Peyer's patch (tissue), 4 donors: Measurements from ENCODE around the gene TMIGD3. TPM values are rescaled to one million over a fixed set of nuclear protein-coding genes. Genes with fewer than 3 reads are reported as not detected.

Experiments used
- DNase-seq, 3 donors: peaks; one replicate each; pipeline ENCODE4 v3.0.0-alpha.2; 2017 to 2019
- H3K27ac ChIP-seq, 4 donors: fragments of 200-600 bp; sonication (generic); one replicate each; pipeline ENCODE4 v1.5.1; 2016 to 2019
- H3K27me3 ChIP-seq, 2 donors: fragments of 200-600 bp; sonication (generic); one replicate each; pipeline ENCODE4 v1.5.1; 2019
- H3K36me3 ChIP-seq, 3 donors: fragments of 200-600 bp; sonication (generic); one replicate each; pipeline ENCODE4 v1.5.1; 2016 to 2019
- H3K4me1 ChIP-seq, 4 donors: fragments of 200-600 bp; sonication (generic); one replicate each; pipeline ENCODE4 v1.5.1; 2016 to 2019
- H3K4me3 ChIP-seq, 4 donors: fragments of 200-600 bp; sonication (generic); 1 replicate in 3 of 4; 2 replicates in 1 of 4; pipeline ENCODE4 v1.5.1; 2016 to 2019; ENCODE audit warnings: mild to moderate bottlenecking in 1 of 4
- H3K9me3 ChIP-seq, 4 donors: fragments of 200-600 bp; sonication (generic); one replicate each; pipeline ENCODE4 v1.5.1; 2016 to 2019; ENCODE audit warnings: mild to moderate bottlenecking in 1 of 4
- POLR2A ChIP-seq, 2 donors: fragments of 450-650 bp; IDR thresholded peaks; one replicate each; pipeline ENCODE4 v1.5.1; 2017; ENCODE audit warnings: antibody characterized with exemption in 2 of 2, mild to moderate bottlenecking in 2 of 2, moderate library complexity in 2 of 2
- total RNA-seq, 4 donors: library from RNA; depleted of rRNA; stranded (reverse); fragments of >200 nt; gene quantifications; one replicate each; pipeline ENCODE4 v1.1.0, GENCODE V29; 2016
- TF ChIP-seq, protein P1 (sequence below), 6 experiments: fragments of 450-650 bp in 4 of 6; fragments of 200-600 bp in 2 of 6; sonication (generic) in 1 of 6; IDR thresholded peaks; one replicate each; pipeline ENCODE4 v1.5.1; 2017 to 2019; ENCODE audit warnings: antibody characterized with exemption in 6 of 6, mild to moderate bottlenecking in 3 of 6, moderate library complexity in 1 of 6

Gene TMIGD3
- total RNA-seq, 4 donors from 2014 or later = 2.1 to 27.2 (median 6.4) TPM; not detected in 1

DNA sequence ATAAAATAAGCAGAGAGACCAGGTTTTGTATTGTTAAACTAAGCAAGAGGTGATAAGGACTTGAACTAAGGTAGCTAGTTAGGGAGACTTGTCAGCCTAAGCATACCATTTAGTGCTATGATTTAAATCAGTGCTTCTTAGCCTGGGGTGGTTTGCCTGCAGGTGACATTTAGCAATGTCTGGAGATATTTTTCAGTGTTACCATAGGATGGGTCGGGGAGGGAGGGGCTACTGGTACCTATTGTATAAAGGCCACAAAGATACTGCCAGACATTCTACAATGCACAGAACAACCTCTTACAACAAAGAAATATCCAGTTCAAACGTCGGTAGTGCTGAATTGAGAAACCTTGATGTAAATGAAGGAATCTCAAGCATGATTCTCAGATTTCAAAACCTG, 50.9 kb downstream of the TMIGD3 start:
- no peaks in the 10 kb centered on the region for H3K27me3 ChIP-seq
- peaks cover 0 to 61% (median 4%) of the 10 kb centered on the region in 4 donors for H3K4me1 ChIP-seq
- H3K9me3 ChIP-seq = no peaks in the 10 kb centered on the region
- no peak overlapping the region for H3K27ac ChIP-seq
- H3K4me3 ChIP-seq = no peak overlapping the region
- TF ChIP-seq, protein P1, sequence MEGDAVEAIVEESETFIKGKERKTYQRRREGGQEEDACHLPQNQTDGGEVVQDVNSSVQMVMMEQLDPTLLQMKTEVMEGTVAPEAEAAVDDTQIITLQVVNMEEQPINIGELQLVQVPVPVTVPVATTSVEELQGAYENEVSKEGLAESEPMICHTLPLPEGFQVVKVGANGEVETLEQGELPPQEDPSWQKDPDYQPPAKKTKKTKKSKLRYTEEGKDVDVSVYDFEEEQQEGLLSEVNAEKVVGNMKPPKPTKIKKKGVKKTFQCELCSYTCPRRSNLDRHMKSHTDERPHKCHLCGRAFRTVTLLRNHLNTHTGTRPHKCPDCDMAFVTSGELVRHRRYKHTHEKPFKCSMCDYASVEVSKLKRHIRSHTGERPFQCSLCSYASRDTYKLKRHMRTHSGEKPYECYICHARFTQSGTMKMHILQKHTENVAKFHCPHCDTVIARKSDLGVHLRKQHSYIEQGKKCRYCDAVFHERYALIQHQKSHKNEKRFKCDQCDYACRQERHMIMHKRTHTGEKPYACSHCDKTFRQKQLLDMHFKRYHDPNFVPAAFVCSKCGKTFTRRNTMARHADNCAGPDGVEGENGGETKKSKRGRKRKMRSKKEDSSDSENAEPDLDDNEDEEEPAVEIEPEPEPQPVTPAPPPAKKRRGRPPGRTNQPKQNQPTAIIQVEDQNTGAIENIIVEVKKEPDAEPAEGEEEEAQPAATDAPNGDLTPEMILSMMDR (IDR thresholded peaks at IDR 0.05) = no peak
- no peak for TF ChIP-seq POLR2A (IDR thresholded peaks at IDR 0.05)
- DNase-seq = no peak
- peaks cover 0 to 47% (median 2%) of the 10 kb centered on the region in 3 donors for H3K36me3 ChIP-seq

DNA sequence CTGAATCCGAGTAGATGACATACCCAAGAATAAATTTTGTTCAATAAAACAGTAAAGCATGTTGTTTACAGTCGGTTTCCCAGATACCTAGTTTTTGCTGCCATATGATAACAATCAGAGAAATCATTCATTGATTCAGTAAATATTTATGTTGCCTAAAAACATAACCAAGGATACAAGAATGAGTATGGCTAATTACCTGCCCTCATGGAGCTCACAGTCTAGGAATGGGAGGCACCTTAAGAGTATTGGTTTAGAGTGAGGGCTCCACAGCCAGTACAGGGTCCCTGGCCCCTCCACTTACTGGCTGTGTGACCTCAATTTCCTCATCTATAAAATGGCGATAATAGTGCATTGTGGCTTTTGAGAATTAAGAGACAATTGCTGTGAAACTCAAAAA, 53.2 kb downstream of the TMIGD3 start:
- TF ChIP-seq POLR2A (IDR thresholded peaks at IDR 0.05) = no peak
- TF ChIP-seq, protein P1 (IDR thresholded peaks at IDR 0.05) = no peak
- H3K27me3 ChIP-seq = no peaks in the 10 kb centered on the region
- peak overlapping the region; percentile 78 to 97 (median 92) for H3K4me3 ChIP-seq
- peaks cover 0 to 74% (median 4%) of the 10 kb centered on the region in 4 donors for H3K4me1 ChIP-seq
- no peaks in the 10 kb centered on the region for H3K9me3 ChIP-seq
- peaks cover 0 to 23% (median 0%) of the 10 kb centered on the region in 3 donors for H3K36me3 ChIP-seq
- no peak for DNase-seq
- H3K27ac ChIP-seq = peak overlapping the region in 1 of 4 donors; percentile 90

- H3K9me3 ChIP-seq = no peaks in the 10 kb centered on the region
- DNase-seq = no peak
- H3K4me1 ChIP-seq = peaks cover 0 to 70% (median 4%) of the 10 kb centered on the region in 4 donors
- H3K27ac ChIP-seq = peak overlapping the region; percentile 79 to 90 (median 86)
- H3K36me3 ChIP-seq = peaks cover 0 to 17% (median 0%) of the 10 kb centered on the region in 3 donors
- H3K4me3 ChIP-seq = peak overlapping the region; percentile 78 to 97 (median 92)
- H3K27me3 ChIP-seq = no peaks in the 10 kb centered on the region
- TF ChIP-seq, protein P1 (IDR thresholded peaks at IDR 0.05) = no peak
- TF ChIP-seq POLR2A (IDR thresholded peaks at IDR 0.05) = no peak
These were observed 53.8 kb downstream of the TMIGD3 start for GRCh38 chr1:111449703-111450017.

- Histone ChIP-seq H3K9me3 (no peaks in the 10 kb centered on the region), H3K27ac (peak within 1 kb of the TSS; percentile 79 to 90 (median 86)), H3K36me3 (peaks cover 0 to 15% (median 0%) of the 10 kb centered on the region in 3 donors), H3K4me1 (peaks cover 0 to 64% (median 4%) of the 10 kb centered on the region in 4 donors), H3K27me3 (no peaks in the 10 kb centered on the region), H3K4me3 (peak within 1 kb of the TSS; percentile 78 to 97 (median 92))
- peak; percentile 91 to 97 (median 91) for DNase-seq
- TF ChIP-seq, protein P1 (IDR thresholded peaks at IDR 0.05) = no peak
- peak in 1 of 2 donors; percentile 35 for TF ChIP-seq POLR2A (IDR thresholded peaks at IDR 0.05)
These were observed 54.3 kb downstream of the TMIGD3 start, which contains the start of the genes ATP5PB and WDR77 for GRCh38 chr1:111448918-111449702. Gene ATP5PB (plus strand): TSS chr1:111449464. CDS start chr1:111449542, 78 bp downstream. Gene WDR77 (minus strand): TSS chr1:111449256. CDS start chr1:111449169, 87 bp downstream.

- peak in 1 of 3 donors; percentile 19 for DNase-seq
These were observed 54.9 kb downstream of the TMIGD3 start for GRCh38 chr1:111448482-111448917.

More at GRCh38 chr1:111448482-111448917, 54.9 kb downstream of the TMIGD3 start:
- Histone ChIP-seq H3K27ac (peak overlapping the region; percentile 79 to 90 (median 86)), H3K4me1 (peaks cover 0 to 58% (median 4%) of the 10 kb centered on the region in 4 donors), H3K27me3 (no peaks in the 10 kb centered on the region), H3K36me3 (peaks cover 0 to 16% (median 0%) of the 10 kb centered on the region in 3 donors), H3K4me3 (peak overlapping the region; percentile 78 to 97 (median 92)), H3K9me3 (no peaks in the 10 kb centered on the region)
- no peak for TF ChIP-seq POLR2A (IDR thresholded peaks at IDR 0.05)
- TF ChIP-seq, protein P1 (IDR thresholded peaks at IDR 0.05) = no peak
